Liver (tissue), 9 donors: ENCODE data around the gene HOXD8. TPM values are rescaled to one million over a fixed set of nuclear protein-coding genes. Genes with fewer than 3 reads are reported as not detected.

Experiments used
- DNase-seq: peaks from one replicate; pipeline ENCODE4 v3.0.0-alpha.2; 2017; ENCODE audit warnings: low spot score
- H3K27ac ChIP-seq, 2 donors: one replicate each; pipeline ENCODE4 v1.7.0; 2013; ENCODE audit warnings: inconsistent platforms in 2 of 2, low read length in 2 of 2, control low read depth in 1 of 2, low read depth in 1 of 2, mild to moderate bottlenecking in 1 of 2
- H3K27me3 ChIP-seq, 4 donors: one replicate each; pipeline versions ENCODE4 v1.6.1 to v1.7.0; 2013; ENCODE audit warnings: low read length in 3 of 4, inconsistent platforms in 1 of 4, mild to moderate bottlenecking in 1 of 4, moderate library complexity in 1 of 4; ENCODE audit not compliant: control insufficient read depth in 4 of 4, insufficient read depth in 4 of 4
- H3K36me3 ChIP-seq, 4 donors: one replicate each; pipeline versions ENCODE4 v1.6.1 to v1.7.0; 2013; ENCODE audit warnings: low read length in 3 of 4, mild to moderate bottlenecking in 3 of 4, low read depth in 1 of 4, moderate library complexity in 1 of 4; ENCODE audit not compliant: control insufficient read depth in 4 of 4, insufficient read depth in 3 of 4
- H3K4me1 ChIP-seq, 4 donors: one replicate each; pipeline versions ENCODE4 v1.6.1 to v1.7.0; 2013; ENCODE audit warnings: low read length in 3 of 4, mild to moderate bottlenecking in 3 of 4, moderate library complexity in 1 of 4; ENCODE audit not compliant: control insufficient read depth in 4 of 4, insufficient read depth in 4 of 4
- H3K4me3 ChIP-seq, 3 donors: one replicate each; pipeline versions ENCODE4 v1.6.1 to v1.7.0; 2013; ENCODE audit warnings: low read length in 3 of 3, control low read depth in 1 of 3, low read depth in 1 of 3, mild to moderate bottlenecking in 1 of 3
- H3K9ac ChIP-seq, 2 donors: one replicate each; pipeline ENCODE4 v1.7.0; 2013; ENCODE audit warnings: low read length in 2 of 2, mild to moderate bottlenecking in 2 of 2, moderate library complexity in 2 of 2, control low read depth in 1 of 2, low read depth in 1 of 2
- H3K9me3 ChIP-seq, 4 donors: one replicate each; pipeline versions ENCODE4 v1.6.1 to v1.7.0; 2013; ENCODE audit warnings: low read length in 3 of 4; ENCODE audit not compliant: control insufficient read depth in 4 of 4
- EGR1 ChIP-seq, 2 donors: IDR thresholded peaks; 2 replicates each; pipeline ENCODE4 v1.6.1; 2016 to 2018; ENCODE audit warnings: antibody characterized with exemption in 2 of 2, low read depth in 2 of 2
- FOXA1 ChIP-seq: IDR thresholded peaks from 2 replicates; pipeline ENCODE4 v1.6.1; 2016; ENCODE audit warnings: antibody characterized with exemption
- FOXA2 ChIP-seq: IDR thresholded peaks from 2 replicates; pipeline ENCODE4 v1.6.1; 2016; ENCODE audit warnings: antibody characterized with exemption
- GABPA ChIP-seq, 2 donors: IDR thresholded peaks in 1 of 2; conservative IDR thresholded peaks in 1 of 2; 2 replicates each; pipeline ENCODE4 v1.6.1; 2016; ENCODE audit warnings: antibody characterized with exemption in 2 of 2, mild to moderate bottlenecking in 1 of 2, moderate library complexity in 1 of 2
- HNF4A ChIP-seq, 2 donors: conservative IDR thresholded peaks; 2 replicates each; pipeline ENCODE4 v1.6.1; 2016; ENCODE audit warnings: antibody characterized with exemption in 2 of 2, mild to moderate bottlenecking in 2 of 2
- HNF4G ChIP-seq: IDR thresholded peaks from 2 replicates; pipeline ENCODE4 v1.6.1; 2016; ENCODE audit warnings: antibody characterized with exemption
- JUND ChIP-seq, 2 donors: IDR thresholded peaks; 2 replicates each; pipeline ENCODE4 v1.6.1; 2016; ENCODE audit warnings: antibody characterized with exemption in 2 of 2
- NR2F2 ChIP-seq: IDR thresholded peaks from 2 replicates; pipeline ENCODE4 v1.6.1; 2016; ENCODE audit warnings: antibody characterized with exemption
- RAD21 ChIP-seq, 2 donors: IDR thresholded peaks; 2 replicates each; pipeline ENCODE4 v1.6.1; 2016; ENCODE audit warnings: antibody characterized with exemption in 2 of 2, mild to moderate bottlenecking in 2 of 2
- RXRA ChIP-seq, 2 donors: IDR thresholded peaks; 2 replicates each; pipeline ENCODE4 v1.6.1; 2017 to 2018; ENCODE audit warnings: antibody characterized with exemption in 2 of 2, mild to moderate bottlenecking in 1 of 2
- SP1 ChIP-seq: IDR thresholded peaks from 2 replicates; pipeline ENCODE4 v1.6.1; 2018; ENCODE audit warnings: antibody characterized with exemption, mild to moderate bottlenecking
- TAF1 ChIP-seq: conservative IDR thresholded peaks from 2 replicates; pipeline ENCODE4 v1.6.1; 2016; ENCODE audit warnings: antibody characterized with exemption, mild to moderate bottlenecking
- YY1 ChIP-seq: IDR thresholded peaks from 2 replicates; pipeline ENCODE4 v1.6.1; 2016; ENCODE audit warnings: antibody characterized with exemption, mild to moderate bottlenecking
- WGBS: extraction: QIAGEN DNeasy Blood & Tissue Kit; methylation state at CpG from one replicate; pipeline ENCODE4 v1.1.7; 2013; 5-methylcytosine and 5-hydroxymethylcytosine counted together
- polyA plus RNA-seq, 2 donors: library from polyadenylated mRNA; stranded (reverse) in 1 of 2; unstranded in 1 of 2; fragments of 200-250 nt in 1 of 2; fragments of >200 nt in 1 of 2; fragmentation: Nextera tagmentation in 1 of 2; extraction: Ambion mirVana in 1 of 2; gene quantifications; one replicate each; pipeline versions ENCODE4 v1.2.1 to v1.2.3, GENCODE V29; 2013 to 2015
- total RNA-seq, 2 donors: library from RNA; depleted of rRNA; stranded (reverse); fragments of >200 nt; gene quantifications; one replicate each; pipeline ENCODE4 v1.2.3, GENCODE V29; 2014
- TF ChIP-seq, protein P1 (sequence below): fragments of 150-350 bp; IDR thresholded peaks from 2 replicates; pipeline ENCODE4 v1.5.1; 2017; ENCODE audit warnings: improper control_type of control experiment, low read depth, low read length; ENCODE audit not compliant: missing input control
- TF ChIP-seq, protein P2 (sequence below): IDR thresholded peaks from 2 replicates; pipeline ENCODE4 v1.6.1; 2016; ENCODE audit warnings: antibody characterized with exemption
- TF ChIP-seq, protein P3 (sequence below): IDR thresholded peaks from 2 replicates; pipeline ENCODE4 v1.6.1; 2016; ENCODE audit warnings: antibody characterized with exemption, mild to moderate bottlenecking
- TF ChIP-seq, protein P4 (sequence below): IDR thresholded peaks from 2 replicates; pipeline ENCODE4 v1.6.1; 2016; ENCODE audit warnings: antibody characterized with exemption
- TF ChIP-seq, protein P5 (sequence below): IDR thresholded peaks from 2 replicates; pipeline ENCODE4 v1.6.1; 2016; ENCODE audit warnings: antibody characterized with exemption
- donor health status: healthy.
- donor health status: healthy.
- donor health status: healthy.
- donor health status: healthy.
- donor health status: healthy.

The HOXD8 gene
- total and polyA plus RNA-seq, 4 donors = 0.06 to 0.19 (median 0.08) TPM; not detected in 1

DNA sequence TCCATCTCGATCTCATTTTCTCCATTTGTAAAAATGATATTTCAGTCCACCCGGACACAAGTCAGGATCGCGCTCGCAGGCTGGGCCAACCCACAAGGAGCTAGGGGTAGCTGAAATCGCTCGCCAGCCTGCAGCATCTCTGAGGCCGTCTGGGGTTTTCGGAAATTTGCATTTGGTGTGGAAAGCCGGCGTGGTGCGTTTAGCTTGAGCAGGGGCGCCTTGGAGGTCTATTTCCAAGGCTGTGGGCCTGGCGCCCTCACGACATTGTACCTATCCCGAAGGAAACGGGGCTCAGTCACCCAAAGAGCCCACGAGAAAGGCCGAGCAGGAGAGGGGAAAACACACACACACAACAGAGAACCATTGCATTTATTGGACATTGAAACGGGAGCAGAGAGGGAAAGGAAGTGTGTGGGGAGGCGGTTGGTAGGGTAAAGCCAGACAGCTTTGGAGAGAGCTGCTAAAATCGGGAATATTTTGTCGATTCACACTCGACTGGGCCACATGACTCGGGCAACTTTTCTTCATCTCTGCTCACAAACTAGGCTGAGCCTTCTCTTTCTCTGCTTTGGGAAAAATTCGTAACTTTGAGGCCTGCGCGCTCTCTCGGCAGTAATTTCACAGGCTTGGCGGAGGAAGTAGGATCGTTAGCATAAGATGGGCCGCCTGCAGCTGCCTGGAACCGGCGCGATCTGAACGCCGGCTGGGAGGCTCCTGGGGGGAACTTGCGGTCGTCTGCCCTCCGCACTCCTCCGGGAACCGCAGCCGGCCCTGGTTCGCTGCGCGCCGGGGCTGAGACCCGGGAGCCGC, 1.1 kb upstream of the HOXD8 start:
- H3K9me3 ChIP-seq = peaks cover 0 to 11% (median 0%) of the 10 kb centered on the region in 4 donors
- peaks cover 2 to 14% (median 6%) of the 10 kb centered on the region in 4 donors for H3K4me1 ChIP-seq
- no peak for TF ChIP-seq FOXA1
- TF ChIP-seq GABPA (IDR thresholded peaks at IDR 0.05 in 1 of 2, conservative IDR thresholded peaks at IDR 0.05 in 1 of 2) = no peak
- TF ChIP-seq, protein P1, sequence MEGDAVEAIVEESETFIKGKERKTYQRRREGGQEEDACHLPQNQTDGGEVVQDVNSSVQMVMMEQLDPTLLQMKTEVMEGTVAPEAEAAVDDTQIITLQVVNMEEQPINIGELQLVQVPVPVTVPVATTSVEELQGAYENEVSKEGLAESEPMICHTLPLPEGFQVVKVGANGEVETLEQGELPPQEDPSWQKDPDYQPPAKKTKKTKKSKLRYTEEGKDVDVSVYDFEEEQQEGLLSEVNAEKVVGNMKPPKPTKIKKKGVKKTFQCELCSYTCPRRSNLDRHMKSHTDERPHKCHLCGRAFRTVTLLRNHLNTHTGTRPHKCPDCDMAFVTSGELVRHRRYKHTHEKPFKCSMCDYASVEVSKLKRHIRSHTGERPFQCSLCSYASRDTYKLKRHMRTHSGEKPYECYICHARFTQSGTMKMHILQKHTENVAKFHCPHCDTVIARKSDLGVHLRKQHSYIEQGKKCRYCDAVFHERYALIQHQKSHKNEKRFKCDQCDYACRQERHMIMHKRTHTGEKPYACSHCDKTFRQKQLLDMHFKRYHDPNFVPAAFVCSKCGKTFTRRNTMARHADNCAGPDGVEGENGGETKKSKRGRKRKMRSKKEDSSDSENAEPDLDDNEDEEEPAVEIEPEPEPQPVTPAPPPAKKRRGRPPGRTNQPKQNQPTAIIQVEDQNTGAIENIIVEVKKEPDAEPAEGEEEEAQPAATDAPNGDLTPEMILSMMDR = no peak
- no peak for TF ChIP-seq EGR1 (IDR thresholded peaks at IDR 0.05; ENCODE audit: low read depth in 2 of 2)
- TF ChIP-seq, protein P2, sequence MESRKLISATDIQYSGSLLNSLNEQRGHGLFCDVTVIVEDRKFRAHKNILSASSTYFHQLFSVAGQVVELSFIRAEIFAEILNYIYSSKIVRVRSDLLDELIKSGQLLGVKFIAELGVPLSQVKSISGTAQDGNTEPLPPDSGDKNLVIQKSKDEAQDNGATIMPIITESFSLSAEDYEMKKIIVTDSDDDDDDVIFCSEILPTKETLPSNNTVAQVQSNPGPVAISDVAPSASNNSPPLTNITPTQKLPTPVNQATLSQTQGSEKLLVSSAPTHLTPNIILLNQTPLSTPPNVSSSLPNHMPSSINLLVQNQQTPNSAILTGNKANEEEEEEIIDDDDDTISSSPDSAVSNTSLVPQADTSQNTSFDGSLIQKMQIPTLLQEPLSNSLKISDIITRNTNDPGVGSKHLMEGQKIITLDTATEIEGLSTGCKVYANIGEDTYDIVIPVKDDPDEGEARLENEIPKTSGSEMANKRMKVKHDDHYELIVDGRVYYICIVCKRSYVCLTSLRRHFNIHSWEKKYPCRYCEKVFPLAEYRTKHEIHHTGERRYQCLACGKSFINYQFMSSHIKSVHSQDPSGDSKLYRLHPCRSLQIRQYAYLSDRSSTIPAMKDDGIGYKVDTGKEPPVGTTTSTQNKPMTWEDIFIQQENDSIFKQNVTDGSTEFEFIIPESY = no peak
- TF ChIP-seq, protein P3, sequence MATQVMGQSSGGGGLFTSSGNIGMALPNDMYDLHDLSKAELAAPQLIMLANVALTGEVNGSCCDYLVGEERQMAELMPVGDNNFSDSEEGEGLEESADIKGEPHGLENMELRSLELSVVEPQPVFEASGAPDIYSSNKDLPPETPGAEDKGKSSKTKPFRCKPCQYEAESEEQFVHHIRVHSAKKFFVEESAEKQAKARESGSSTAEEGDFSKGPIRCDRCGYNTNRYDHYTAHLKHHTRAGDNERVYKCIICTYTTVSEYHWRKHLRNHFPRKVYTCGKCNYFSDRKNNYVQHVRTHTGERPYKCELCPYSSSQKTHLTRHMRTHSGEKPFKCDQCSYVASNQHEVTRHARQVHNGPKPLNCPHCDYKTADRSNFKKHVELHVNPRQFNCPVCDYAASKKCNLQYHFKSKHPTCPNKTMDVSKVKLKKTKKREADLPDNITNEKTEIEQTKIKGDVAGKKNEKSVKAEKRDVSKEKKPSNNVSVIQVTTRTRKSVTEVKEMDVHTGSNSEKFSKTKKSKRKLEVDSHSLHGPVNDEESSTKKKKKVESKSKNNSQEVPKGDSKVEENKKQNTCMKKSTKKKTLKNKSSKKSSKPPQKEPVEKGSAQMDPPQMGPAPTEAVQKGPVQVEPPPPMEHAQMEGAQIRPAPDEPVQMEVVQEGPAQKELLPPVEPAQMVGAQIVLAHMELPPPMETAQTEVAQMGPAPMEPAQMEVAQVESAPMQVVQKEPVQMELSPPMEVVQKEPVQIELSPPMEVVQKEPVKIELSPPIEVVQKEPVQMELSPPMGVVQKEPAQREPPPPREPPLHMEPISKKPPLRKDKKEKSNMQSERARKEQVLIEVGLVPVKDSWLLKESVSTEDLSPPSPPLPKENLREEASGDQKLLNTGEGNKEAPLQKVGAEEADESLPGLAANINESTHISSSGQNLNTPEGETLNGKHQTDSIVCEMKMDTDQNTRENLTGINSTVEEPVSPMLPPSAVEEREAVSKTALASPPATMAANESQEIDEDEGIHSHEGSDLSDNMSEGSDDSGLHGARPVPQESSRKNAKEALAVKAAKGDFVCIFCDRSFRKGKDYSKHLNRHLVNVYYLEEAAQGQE = no peak
- TF ChIP-seq FOXA2 = no peak
- no peak for TF ChIP-seq JUND (IDR thresholded peaks at IDR 0.05)
- TF ChIP-seq, protein P4, sequence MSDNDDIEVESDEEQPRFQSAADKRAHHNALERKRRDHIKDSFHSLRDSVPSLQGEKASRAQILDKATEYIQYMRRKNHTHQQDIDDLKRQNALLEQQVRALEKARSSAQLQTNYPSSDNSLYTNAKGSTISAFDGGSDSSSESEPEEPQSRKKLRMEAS = no peak
- TF ChIP-seq, protein P5, sequence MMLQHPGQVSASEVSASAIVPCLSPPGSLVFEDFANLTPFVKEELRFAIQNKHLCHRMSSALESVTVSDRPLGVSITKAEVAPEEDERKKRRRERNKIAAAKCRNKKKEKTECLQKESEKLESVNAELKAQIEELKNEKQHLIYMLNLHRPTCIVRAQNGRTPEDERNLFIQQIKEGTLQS = no peak
- TF ChIP-seq TAF1 = no peak
- no peak for TF ChIP-seq SP1
- TF ChIP-seq RXRA (IDR thresholded peaks at IDR 0.05) = no peak
- TF ChIP-seq RAD21 (IDR thresholded peaks at IDR 0.05) = no peak
- TF ChIP-seq NR2F2 = no peak
- TF ChIP-seq YY1 = no peak
- TF ChIP-seq HNF4G = no peak
- no peak for TF ChIP-seq HNF4A (conservative IDR thresholded peaks at IDR 0.05)
- H3K36me3 ChIP-seq = no peaks in the 10 kb centered on the region
- DNase-seq = no peak
- no peak overlapping the region for H3K27ac ChIP-seq
- no peak overlapping the region for H3K4me3 ChIP-seq
- peaks cover 8 to 52% (median 25%) of the 10 kb centered on the region in 4 donors for H3K27me3 ChIP-seq
- no peak overlapping the region for H3K9ac ChIP-seq
- WGBS = 10% methylated on average over 49 of the region's 49 CpGs
